Inferior parietal cortex (tissue), 1 donor: ENCODE results near the gene RNU5D-1.
A peak's percentile ranks its signal among the peaks of the same experiment; 100 is the strongest.

Experiments
- DNase-seq: peaks from one replicate; pipeline ENCODE4 v3.0.0-alpha.2; 2016; ENCODE audit errors: extremely low spot score

The RNU5D-1 gene

DNA sequence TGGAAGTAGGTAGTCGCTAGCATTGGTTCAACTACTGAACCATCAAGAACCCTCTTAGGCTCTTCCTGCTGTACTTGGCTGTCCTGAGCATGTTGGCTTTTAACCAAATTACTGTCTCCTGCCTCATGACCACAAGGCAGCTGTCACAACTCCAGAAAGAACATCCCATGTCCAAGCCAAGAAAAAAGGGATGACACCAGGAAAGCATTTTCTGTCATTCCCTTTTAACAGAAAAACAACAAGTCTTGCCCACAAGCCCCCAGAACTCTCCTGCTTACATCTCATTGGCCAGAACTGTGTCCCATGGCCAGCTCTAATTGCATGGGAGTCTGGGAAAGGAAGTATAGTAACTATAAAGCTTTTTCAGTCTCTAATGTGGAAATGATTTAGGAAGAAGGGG, 2.4 kb upstream of the RNU5D-1 start:
- no peak for DNase-seq

DNA sequence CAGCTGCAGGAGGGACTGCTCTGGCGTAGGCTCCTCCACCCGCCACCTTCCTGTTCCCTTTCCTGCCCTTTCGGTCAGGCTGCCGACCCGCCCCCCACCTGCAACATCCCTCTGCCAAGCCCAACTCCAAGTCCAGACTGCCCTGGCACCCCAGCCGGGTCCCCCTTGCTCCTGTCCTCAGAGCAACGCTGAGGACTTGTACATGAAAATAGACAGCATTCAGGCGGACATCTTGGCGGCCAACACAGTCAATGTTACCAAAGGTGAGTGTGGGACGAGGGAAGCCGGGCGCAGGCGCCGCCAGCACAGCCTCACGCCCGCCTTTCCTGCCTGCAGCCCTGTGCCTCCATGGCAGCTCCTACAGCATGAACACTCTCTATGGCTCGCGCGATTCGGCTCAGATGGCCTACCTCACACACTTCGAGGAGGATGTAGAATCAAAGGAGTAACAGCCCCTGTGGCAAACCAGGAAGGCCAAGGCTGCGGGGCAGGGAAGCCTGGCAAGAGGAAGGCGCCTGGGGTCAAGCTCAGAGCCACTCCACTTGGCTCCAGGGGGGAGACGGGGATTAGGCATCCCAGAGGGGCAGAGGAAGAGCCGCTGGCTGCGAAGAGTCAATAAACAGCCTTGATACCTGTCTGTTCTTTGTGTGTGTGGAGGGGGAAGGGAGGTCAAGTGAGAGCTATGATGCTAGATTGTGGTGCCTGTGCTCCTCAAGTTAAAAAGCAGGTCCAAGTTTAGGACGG, 5.8 kb downstream of the RNU5D-1 start:
- DNase-seq = no peak

DNA sequence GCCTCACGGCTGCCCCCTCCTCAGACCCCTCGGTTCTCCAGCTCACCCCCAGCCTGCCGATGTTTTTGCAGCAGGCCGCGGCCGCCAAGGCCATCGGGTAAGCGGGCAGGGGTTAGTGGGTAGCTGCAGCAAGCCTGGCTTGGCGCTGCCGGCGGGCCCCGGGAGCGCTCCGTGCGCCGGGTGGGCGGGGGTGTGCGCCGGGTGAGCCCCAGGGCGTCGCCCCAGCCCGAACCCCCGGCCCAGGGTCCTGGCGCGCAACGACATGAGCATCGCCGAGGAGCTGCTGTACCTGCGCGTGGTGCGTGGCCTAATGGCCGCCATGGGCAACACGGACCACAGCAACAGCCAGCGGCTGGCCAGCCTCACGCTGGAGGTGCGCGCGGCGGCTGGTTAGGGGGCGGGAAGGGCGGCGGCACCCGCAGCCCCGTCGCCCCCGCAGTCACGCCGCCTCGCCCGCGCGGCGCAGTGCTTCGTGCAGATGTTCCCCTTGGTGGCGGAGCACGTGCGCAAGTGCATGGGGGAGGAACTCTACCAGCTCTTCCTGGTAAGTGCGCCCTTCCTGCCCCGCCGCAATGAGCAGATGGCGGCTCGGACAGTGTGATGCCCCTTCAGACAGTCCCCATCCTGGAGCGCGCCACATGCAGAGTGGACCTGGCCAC, 6.5 kb downstream of the RNU5D-1 start:
- DNase-seq = no peak

DNA sequence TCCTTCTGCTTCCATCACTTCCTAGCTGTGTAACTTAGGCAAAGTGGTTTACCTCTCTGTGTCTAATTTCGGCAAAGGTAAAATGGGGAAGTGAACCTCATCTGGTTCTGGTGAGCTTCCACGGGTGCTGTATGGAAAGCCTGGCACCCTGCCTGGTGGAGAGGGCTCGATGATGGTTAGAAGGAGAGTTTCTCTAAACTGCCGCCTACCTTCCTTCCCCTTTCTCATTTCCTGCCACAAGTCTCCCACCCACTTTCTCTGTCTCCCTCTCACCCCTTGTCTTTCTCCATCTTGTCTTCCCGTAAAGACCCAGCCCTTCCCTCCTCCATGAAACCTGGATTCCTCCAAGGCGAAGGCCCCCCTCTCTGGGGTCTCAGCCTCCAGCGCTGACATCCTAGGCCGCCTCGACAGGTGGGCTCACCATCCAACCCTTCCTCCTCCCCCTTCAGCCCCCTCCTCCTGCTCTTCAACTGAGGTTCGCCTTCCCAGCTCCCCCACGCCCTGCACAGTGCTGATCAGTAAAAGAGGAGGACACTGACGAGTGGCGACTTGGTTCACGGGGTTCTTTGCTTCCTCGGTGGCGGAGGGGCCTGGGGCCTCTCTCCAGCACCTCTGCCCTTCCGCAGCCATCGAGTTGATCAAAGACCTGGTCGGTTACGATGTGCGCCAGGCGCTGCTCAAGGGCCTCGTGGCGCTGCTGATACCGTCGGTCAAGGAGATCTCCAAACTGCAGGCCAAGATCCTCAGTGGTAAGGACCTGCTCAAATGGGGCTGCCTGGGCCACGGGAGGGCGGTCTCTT, 7.3 kb downstream of the RNU5D-1 start:
- DNase-seq = no peak

DNA sequence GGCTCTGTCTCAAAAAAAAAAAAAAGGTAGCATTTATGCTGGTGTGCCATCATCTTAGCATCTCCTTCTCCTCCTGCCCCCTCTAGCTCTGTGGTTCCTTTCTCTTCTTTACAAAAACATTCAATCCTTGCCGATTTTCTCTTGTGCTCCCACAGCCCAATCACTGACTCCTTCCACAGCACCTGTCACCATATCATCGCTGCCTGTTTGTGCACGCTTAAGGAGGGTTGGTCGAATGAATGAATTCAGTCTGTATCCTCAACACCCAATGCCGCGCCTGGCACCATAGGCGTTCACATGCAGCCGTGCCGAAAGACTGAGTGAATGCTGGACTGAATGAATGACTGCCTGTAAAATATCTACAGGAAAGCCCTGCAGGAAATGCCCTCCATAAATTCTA, 7.9 kb downstream of the RNU5D-1 start:
- DNase-seq = no peak

DNA sequence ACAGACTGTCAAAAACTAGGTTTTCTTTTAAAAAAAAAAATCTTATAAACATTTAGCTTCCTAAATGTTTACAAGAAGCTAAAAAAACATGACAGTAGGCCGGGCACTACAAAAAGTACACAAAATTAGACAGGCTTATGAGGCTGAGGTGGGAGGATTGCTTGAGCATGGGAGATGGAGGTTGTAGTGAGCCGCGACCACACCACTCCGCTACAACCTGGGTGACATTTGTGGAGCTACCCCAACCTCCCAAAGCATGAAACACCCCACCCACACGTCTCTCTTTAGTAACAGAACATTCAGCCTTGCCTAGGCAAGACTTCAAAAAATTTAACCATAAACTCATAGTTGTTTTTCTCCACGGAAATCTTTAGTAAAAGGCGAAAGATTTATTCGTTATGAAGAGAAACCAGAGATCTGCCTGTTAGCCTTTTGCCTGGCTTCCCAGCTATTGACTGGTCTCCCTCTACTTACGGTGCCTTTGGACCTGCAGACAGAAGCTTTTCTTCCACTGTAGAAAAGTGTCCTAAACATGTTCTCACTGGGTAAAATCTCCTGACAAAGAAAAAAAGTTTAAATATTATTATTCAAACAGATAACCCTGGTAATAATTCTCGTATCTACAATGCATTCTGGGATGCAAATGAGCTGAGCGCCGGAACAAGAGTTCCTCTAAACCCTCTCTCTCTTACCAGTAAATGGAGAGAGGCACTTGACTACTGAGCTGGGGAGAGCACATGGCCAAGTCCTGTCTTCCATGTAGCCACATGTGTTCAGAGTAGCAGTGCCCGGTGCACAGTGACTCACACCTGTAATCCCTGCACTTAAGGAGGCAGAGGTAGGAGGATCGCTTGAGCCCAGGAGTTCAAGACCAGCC, 9.2 kb downstream of the RNU5D-1 start:
- DNase-seq = peak; percentile 65

DNA sequence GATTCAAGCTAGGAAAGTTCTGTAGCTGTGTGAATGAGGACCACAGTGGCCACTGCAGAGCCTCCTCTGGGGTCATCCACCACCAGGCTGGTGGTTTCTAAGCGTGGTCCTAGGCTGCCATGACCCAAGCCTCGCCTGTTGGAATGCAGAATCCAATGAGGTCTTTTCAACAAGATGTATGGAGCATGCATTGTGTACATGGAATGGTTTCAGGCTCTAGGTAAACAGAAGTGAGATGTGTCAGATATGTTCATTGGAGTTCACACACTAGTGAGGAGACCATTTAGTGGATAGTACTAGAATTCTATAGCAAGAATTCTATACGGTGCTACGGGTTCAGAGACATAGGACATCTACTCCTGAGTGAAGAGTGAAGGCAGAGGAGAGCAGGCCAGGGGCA, 10.7 kb downstream of the RNU5D-1 start:
- DNase-seq = no peak

DNA sequence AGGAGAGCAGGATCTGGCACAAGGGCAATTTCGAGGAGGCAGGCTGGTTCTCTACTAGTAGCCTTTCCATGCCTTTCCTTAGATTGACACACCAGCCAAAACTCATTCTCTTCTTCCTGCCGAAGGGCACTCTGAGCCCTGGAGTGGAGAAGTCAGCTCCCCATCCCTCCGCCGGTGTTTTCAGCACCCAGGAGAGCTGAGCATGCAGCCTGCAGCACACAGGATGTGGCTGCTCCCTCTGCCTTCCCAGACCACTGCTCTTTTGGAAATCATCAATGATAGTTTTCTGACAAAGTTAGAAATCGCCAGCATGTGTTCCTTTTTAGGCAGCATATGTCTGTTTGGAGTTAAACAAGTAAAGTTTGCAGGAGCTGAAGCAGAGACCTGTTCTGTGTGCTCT, 11.7 kb downstream of the RNU5D-1 start:
- DNase-seq = no peak

DNA sequence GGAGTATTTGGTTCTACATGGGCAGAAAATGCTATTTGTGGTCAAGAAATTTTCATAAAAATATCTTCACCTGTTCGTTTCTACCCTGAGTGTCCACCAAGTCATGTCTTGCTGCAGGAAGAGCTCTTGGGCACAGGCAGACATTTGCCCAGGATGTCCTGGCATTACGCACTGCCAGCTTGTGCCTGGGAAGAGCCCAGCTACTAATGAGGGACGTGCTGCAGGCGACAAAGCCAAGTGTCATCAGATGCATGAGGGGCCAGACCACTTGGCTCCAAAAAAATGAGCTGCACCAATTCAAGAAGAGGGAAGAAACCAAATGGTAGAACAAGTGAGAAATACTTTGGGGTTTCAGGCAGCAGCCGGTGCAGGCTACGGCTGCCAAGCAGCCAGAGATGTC, 12.9 kb downstream of the RNU5D-1 start:
- no peak for DNase-seq

DNA sequence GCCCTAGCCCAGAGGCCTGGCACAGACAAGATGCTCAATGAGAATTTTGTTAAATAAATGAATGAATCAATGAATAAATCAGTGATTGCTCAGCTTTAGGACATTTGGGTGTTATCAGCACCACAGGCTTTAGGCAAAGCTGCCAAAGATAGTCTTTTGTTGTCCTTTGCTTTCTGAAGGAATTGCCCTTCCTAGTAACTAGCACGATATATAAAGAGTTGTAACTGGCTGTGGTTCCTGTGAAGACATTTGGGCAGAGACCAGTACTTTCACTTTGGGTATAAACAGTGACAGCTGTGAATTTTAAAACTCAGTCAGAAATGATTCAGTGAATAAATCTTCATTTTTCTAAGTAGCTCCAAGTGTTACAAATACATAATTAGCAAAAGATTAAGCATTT, 13.3 kb downstream of the RNU5D-1 start:
- DNase-seq = peak; percentile 29

DNA sequence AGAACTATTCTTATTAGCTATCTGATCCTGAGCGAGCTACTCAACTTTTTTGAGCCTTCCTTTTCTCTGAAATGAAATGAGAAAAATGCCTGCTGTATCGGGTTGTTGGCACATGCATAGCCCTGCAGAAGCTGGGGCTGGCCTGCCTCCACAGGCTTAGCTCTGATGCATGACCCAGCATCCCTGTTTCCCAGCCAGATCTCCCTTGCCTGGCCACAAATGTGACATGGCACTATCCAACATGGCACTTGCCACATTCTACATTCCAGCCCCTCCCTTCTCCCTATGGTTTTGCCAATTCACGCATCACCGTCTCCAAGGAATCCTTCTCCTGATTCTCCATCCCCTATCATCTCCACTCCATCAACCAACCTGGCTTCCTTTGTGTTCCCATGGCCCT, 13.8 kb downstream of the RNU5D-1 start:
- no peak for DNase-seq

DNA sequence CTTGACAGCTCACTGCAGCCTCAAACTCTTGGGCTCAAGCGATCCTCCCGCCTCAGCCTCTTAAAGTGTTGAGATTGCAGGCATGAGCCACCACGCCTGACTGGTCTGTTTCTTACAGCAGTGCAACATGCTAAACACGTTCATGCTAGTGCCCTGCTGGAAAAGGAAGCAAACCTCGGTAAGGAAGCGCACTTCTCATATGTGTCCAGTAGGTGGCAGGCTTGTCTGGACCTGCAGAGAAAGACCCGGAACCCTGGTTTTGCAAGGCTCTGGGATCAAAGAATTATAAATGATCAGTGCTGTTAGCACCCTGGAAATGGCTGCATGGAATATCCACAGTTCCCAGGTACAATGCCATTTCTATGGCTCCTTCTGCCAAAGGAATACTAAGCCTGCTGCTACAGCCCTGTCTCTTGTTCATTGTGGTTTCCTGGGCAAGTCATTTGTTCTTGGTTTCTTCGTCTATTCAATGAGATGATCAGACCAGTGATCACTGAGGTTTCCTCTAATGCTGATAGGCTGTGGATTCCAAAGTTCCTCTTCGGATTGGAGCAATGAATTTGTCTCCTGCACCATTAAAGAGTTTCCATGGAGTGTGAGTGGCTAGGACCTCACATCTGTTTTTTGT, 15.9 kb downstream of the RNU5D-1 start:
- DNase-seq = peak; percentile 88

DNA sequence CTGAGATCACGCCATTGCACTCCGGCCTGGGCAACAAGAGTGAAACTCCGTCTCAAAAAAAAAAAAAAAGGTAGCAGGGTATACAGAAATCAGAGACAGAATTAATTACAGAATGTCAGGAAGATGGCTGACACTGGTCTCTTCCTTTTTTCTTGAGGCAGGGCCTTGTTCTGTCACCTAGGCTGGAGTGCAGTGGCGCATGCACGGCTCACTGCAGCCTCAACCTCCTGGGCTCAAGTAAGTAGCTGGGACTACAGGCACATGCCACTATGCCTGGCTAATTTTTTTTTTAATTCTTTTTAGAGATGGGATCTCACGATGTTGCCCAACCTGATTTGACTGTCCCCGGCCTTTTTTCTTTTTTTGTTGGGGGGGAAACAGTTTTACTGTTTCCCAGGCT, 16.4 kb downstream of the RNU5D-1 start:
- DNase-seq = no peak

DNA sequence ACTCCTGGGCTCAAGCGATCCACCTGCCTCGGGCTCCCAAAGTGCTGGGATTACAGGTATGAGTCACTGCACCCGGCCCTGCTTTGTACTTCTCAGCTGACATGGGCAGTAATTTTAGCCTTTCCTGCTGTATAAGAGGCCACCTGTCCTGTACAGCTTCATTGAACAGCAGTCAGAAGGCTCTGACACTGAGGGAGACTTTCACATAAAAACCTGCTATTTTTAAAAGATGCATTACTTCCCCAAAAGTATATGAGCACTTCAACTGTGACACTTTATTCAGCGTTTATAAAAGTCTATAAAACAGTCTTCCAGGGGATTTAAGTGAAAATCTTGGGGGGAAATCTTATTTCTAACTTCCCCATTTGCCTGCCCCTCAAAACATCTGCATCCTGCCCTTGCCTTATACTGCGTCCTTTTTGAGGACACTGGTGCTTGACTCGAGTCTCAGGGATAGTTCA, 17.6 kb downstream of the RNU5D-1 start:
- no peak for DNase-seq

DNA sequence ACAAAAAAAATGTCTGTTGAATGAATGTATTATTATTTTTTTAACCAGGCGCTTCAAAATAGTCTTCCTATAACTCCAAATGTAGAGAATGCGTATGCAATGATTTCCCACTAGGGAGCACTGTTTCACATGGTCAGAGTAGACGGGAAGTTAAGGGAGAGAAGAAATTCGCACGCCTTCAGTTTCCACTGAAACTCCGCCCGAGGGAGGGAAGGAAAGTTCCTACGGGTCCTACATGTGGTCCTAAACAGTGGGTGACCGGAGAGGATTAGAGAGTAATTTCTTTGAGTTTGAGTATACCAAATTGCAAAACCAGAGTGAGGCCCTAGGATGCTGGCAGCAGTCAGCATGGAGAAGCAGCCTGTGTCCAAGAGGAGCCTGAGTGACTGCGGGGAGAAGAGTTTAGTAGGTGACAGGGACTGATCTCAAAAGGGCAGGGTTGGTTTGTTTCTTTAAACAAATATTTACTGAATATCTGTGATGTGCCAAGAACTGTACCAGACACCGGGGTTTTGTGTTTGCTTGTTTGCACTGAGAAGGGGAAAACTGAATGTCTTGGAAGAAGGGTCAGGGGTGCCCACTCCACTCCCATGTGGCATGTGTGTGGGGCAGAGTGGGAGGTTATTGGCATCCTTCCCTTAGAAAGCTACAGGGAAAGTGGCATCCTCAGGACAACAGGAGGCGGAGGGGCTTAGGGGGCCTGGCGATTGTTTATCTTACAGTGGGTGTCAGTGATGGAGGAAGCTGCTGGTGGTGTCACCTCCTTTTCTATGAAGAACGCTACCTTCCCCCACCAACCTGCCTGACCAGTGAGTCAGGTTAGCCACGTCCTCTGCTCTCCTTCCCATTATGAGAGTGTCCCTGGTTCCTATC, 22.8 kb downstream of the RNU5D-1 start:
- peak; percentile 61 for DNase-seq

DNA sequence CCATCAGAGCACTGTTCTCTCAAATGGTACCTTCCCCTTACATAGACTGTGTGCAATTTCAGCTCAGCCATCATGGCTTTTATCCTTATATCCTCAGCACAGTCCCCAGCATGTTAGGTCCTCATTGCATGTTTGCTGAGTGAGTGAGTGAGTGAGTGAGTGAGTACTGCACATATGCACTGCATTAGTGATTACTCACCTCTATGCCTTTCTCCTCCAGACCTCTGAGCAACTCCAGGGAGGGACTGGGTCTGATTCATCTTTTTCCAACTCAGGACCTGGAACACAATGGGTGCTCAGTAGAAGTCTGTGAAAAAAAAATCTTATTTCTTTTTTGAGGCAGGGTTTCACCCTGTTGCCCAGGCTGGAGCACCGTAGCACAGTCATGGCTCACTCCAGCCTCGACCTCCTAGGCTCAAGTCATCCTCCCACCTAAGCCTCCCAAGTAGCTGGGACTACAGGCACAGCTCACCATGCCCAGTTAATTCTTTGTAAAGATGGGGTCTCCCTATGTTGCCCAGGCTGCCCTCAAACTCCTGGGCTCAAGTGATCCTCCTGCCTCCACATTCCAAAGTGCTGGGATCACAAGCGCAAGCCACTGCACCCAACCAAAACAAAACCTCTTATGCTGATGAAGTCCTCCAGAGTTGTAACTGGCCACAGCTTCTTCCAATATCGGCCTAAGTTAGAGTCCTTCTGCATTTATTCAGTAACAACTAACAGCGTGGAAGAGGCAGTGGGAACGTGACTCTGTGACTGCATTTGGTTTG, 23.7 kb downstream of the RNU5D-1 start:
- no peak for DNase-seq

DNA sequence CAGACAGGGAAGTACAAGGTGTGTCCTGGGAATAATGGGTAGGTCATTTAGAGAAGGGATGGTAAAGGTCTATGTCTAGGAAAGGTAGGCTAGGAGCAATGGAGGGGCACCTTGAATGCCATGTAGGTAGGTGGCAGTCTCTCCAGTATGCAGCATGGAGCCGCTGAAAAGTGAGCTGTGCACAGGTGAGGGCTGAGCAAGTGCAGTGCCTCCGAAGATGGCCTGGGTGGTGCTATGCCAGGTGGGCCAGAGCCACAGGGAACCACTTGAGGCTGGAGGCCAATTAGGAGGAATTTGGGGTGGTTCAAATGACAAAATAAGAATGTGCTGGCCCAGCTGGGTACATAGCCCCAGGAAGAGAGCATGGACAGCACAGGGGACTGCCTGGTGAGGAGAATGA, 25.0 kb downstream of the RNU5D-1 start:
- DNase-seq = no peak

DNA sequence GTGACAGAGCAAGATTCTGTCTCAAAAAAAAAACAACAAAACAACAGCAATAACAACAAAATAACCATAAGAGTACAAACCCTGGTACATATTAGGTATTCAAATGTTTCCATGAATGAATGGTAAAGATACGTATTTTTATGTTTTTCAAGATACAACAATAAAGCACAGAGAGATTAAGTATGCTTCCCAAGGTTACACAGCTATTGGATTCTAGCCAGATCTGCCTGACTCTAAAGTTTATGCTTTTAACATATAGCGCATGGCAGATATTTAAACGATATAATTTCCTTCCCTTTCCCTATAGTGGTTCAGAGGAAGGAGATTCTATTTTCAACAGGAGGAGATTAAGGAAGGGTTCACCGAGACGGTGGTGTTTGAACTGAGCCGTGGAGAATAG, 25.5 kb downstream of the RNU5D-1 start:
- no peak for DNase-seq

DNA sequence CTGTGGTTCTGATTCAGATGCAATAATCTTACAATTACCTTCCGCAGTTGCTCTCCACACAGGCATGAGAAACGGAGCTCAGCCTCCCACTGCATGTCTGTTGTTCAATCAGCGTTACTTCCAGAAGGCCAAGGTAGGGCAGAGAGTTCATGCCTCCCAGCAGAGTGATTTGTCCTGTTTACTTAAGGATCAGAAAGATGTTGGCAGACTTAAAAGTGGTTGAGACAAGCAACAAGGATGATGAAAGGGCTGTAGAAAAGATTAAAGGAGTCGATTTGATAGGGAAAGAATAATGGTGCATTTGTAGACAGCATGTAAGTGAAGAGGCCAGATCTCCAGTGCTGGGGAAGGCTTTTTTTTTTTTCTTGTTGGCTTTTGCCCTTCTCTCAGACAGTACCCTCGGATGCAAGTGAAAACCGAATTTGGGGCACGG, 29.8 kb downstream of the RNU5D-1 start:
- no peak for DNase-seq
